ENCODE data around the gene RHOB. TPM values are rescaled to one million over a fixed set of nuclear protein-coding genes. Genes with fewer than 3 reads are reported as not detected.
"Not testable (repeated sequence)": the region's sequence is repeated elsewhere in the genome, so short reads cannot be mapped to it uniquely, and the experiment has no call there.

Gene RHOB
- total RNA-seq, 1 experiment from 2014 or later, result 175 TPM

GRCh38 chr2:20493095-20493494 lies 46.2 kb downstream of the RHOB start:
- DNase-seq (ENCODE audit: low spot score), result not testable (repeated sequence)

DNA sequence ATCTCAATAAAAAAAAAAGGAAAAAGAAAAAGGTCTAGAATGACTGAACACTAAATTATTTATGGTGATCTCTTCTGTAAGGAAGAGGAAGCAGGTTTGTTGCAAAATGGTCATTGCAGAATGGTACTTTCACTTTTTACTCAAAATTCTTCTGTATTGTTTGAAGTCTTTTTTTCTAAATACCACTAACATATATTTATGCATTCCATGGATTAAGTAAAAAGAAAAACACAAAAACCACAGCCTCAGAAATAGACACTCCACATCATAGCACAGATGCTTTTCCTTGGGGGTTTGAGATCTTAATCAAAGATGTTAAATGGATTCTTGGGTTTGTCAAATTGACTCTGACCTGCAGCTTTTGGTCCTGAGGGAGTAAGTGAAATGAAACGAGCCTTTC lies 47.4 kb downstream of the RHOB start:
- DNase-seq (ENCODE audit: low spot score), result peak; percentile 25

GRCh38 chr2:20496076-20496872 lies 49.4 kb downstream of the RHOB start:
- DNase-seq (ENCODE audit: low spot score), result peak; percentile 71

DNA sequence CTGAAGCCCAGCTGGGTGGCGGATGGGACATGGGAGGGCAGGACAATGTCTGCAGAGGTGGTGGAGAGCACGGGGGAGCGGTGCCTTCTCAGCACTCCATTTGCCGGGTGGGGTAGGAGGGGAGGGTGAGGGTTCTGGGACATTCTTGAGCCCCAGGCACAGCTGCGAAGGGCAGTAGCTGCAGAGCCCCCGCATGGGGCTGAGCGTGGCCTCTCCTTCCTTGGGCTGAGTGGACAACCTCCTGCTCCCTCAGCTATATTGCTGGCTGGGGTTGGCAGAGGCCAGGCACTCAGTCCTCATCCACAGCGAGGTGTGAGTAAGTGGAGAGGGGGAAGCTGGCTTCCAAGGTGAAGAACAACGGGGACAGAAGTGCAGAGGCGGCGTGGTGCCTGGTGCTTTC lies 50.1 kb downstream of the RHOB start:
- DNase-seq (ENCODE audit: low spot score), result no peak

Other genes with a start within 250 kb of the RHOB start
- 241 and 257 TPM in 2 replicates for gene SDC1, start 221.9 kb upstream of the RHOB start, total RNA-seq (2014; rRNA removed; shearing (Covaris generic))
- 19.4 and 19.7 TPM in 2 replicates for gene PUM2, start 96.2 kb upstream of the RHOB start, total RNA-seq (2014; rRNA removed; shearing (Covaris generic))
- 32.3 and 43.9 TPM in 2 replicates for gene HS1BP3, start 204.0 kb downstream of the RHOB start, total RNA-seq (2014; rRNA removed; shearing (Covaris generic))
- 0.10 and 0.24 TPM in 2 replicates for gene GDF7, start 220.1 kb downstream of the RHOB start, total RNA-seq (2014; rRNA removed; shearing (Covaris generic))